ENCODE data around the gene CHMP2A.
"Not testable (repeated sequence)": the region's sequence is repeated elsewhere in the genome, so short reads cannot be mapped to it uniquely, and the experiment has no call there.

Gene CHMP2A

GRCh38 chr19:58554494-58555368 is at the start of gene CHMP2A:
Gene CHMP2A, minus strand, starts transcription at chr19:58555105. Its CDS starts 893 bp downstream, at chr19:58554212.
- DNase-seq (ENCODE audit: low read depth, low spot score), result peak; percentile 96

- no peak for DNase-seq (ENCODE audit: low read depth, low spot score)
Observed at GRCh38 chr19:58586133-58586765, 31.3 kb upstream of the CHMP2A start.

- no peak for DNase-seq (ENCODE audit: low read depth, low spot score)
Observed at GRCh38 chr19:58585442-58586132, 30.7 kb upstream of the CHMP2A start.

GRCh38 chr19:58584498-58585441 is 29.9 kb upstream of the CHMP2A start:
- DNase-seq (ENCODE audit: low read depth, low spot score), result no peak

- DNase-seq (ENCODE audit: low read depth, low spot score), result no peak
Observed at GRCh38 chr19:58582985-58583384, 28.1 kb upstream of the CHMP2A start.

GRCh38 chr19:58581227-58582141 is 26.6 kb upstream of the CHMP2A start:
- peak; percentile 82 for DNase-seq (ENCODE audit: low read depth, low spot score)

GRCh38 chr19:58579473-58580142 is 24.7 kb upstream of the CHMP2A start:
- DNase-seq (ENCODE audit: low read depth, low spot score), result no peak

GRCh38 chr19:58578012-58578925 is 23.4 kb upstream of the CHMP2A start:
- DNase-seq (ENCODE audit: low read depth, low spot score), result no peak

GRCh38 chr19:58577581-58577980 is 22.7 kb upstream of the CHMP2A start:
- DNase-seq (ENCODE audit: low read depth, low spot score), result not testable (repeated sequence)

GRCh38 chr19:58575183-58576041 is 20.5 kb upstream of the CHMP2A start:
- DNase-seq (ENCODE audit: low read depth, low spot score), result peak; percentile 46

- DNase-seq (ENCODE audit: low read depth, low spot score), result no peak
Observed at GRCh38 chr19:58573658-58574164, 18.8 kb upstream of the CHMP2A start.

GRCh38 chr19:58572818-58573657 is 18.1 kb upstream of the CHMP2A start, which contains the start of gene MZF1:
Gene MZF1, minus strand, starts transcription at chr19:58573335. Its CDS starts 1,946 bp downstream, at chr19:58571389.
- peak; percentile 98 for DNase-seq (ENCODE audit: low read depth, low spot score)

GRCh38 chr19:58572026-58572817 is 17.3 kb upstream of the CHMP2A start:
- no peak for DNase-seq (ENCODE audit: low read depth, low spot score)

- no peak for DNase-seq (ENCODE audit: low read depth, low spot score)
Observed at GRCh38 chr19:58571575-58571947, 16.7 kb upstream of the CHMP2A start.

- DNase-seq (ENCODE audit: low read depth, low spot score), result no peak
Observed at GRCh38 chr19:58570770-58571574, 16.1 kb upstream of the CHMP2A start.
